Adipocyte (in vitro differentiated cells): ENCODE results near the gene PUS7.
A peak's percentile ranks its signal among the peaks of the same experiment; 100 is the strongest.
"Not testable (repeated sequence)": the region's sequence is repeated elsewhere in the genome, so short reads cannot be mapped to it uniquely, and the experiment has no call there.

ENCODE experiments used
- DNase-seq: peaks from one replicate; pipeline ENCODE4 v3.0.0-alpha.2; 2015; ENCODE audit warnings: low read depth
- H3K27me3 ChIP-seq: replicated peaks from 2 replicates; pipeline ENCODE4 v1.7.0; 2013; ENCODE audit warnings: mild to moderate bottlenecking, low read length, moderate library complexity; ENCODE audit not compliant: control insufficient read depth, insufficient read depth
- H3K36me3 ChIP-seq: 2 replicates; pipeline ENCODE4 v1.7.0; 2013; ENCODE audit warnings: low read length, mild to moderate bottlenecking, moderate library complexity; ENCODE audit not compliant: control insufficient read depth, insufficient read depth, severe bottlenecking
- H3K4me1 ChIP-seq: 2 replicates; pipeline ENCODE4 v1.7.0; 2013; ENCODE audit warnings: mild to moderate bottlenecking, low read length, moderate library complexity; ENCODE audit not compliant: control insufficient read depth, insufficient read depth
- H3K4me3 ChIP-seq: 2 replicates; pipeline ENCODE4 v1.7.0; 2013; ENCODE audit warnings: mild to moderate bottlenecking, low read length, moderate library complexity
- H3K9ac ChIP-seq: 2 replicates; pipeline ENCODE4 v1.7.0; 2013; ENCODE audit warnings: mild to moderate bottlenecking, low read length, moderate library complexity
- H3K9me3 ChIP-seq: 2 replicates; pipeline ENCODE4 v1.7.0; 2013; ENCODE audit warnings: mild to moderate bottlenecking, low read length, moderate library complexity; ENCODE audit not compliant: control insufficient read depth

PUS7 gene

GRCh38 chr7:105461518-105461917 lies 60.6 kb downstream of the PUS7 start:
- DNase-seq = peak; percentile 7
- Histone ChIP-seq H3K4me1 (no peaks in the 10 kb centered on the region), H3K36me3 (peaks cover 42% of the 10 kb centered on the region), H3K27me3 (no peaks in the 10 kb centered on the region), H3K9ac (no peak overlapping the region), H3K9me3 (no peaks in the 10 kb centered on the region), H3K4me3 (no peak overlapping the region)

GRCh38 chr7:105457619-105458225 lies 64.3 kb downstream of the PUS7 start:
- Histone ChIP-seq H3K9me3 (no peaks in the 10 kb centered on the region), H3K4me3 (no peak overlapping the region), H3K9ac (no peak overlapping the region), H3K27me3 (no peaks in the 10 kb centered on the region), H3K36me3 (peaks cover 39% of the 10 kb centered on the region), H3K4me1 (peaks cover 17% of the 10 kb centered on the region)
- DNase-seq = no peak

- Histone ChIP-seq H3K9me3 (no peaks in the 10 kb centered on the region), H3K9ac (peak overlapping the region; percentile 49), H3K4me1 (peaks cover 17% of the 10 kb centered on the region), H3K36me3 (peaks cover 25% of the 10 kb centered on the region), H3K27me3 (no peaks in the 10 kb centered on the region), H3K4me3 (peak overlapping the region; percentile 54)
- DNase-seq = peak; percentile 25
Measured at GRCh38 chr7:105454921-105455320, 67.2 kb downstream of the PUS7 start.

GRCh38 chr7:105454095-105454747 lies 67.8 kb downstream of the PUS7 start:
- peak; percentile 84 for DNase-seq
- Histone ChIP-seq H3K9me3 (no peaks in the 10 kb centered on the region), H3K9ac (peak overlapping the region; percentile 49), H3K27me3 (no peaks in the 10 kb centered on the region), H3K4me1 (peaks cover 17% of the 10 kb centered on the region), H3K4me3 (peak overlapping the region; percentile 54), H3K36me3 (peaks cover 25% of the 10 kb centered on the region)

GRCh38 chr7:105452085-105452484 lies 70.0 kb downstream of the PUS7 start:
- Histone ChIP-seq H3K4me1 (peaks cover 17% of the 10 kb centered on the region), H3K36me3 (peaks cover 11% of the 10 kb centered on the region), H3K9ac (no peak overlapping the region), H3K4me3 (no peak overlapping the region), H3K9me3 (no peaks in the 10 kb centered on the region), H3K27me3 (no peaks in the 10 kb centered on the region)
- DNase-seq = no peak

- peaks cover 17% of the 10 kb centered on the region for H3K4me1 ChIP-seq
- H3K36me3 ChIP-seq, H3K27me3 ChIP-seq, DNase-seq, H3K9me3 ChIP-seq, H3K9ac ChIP-seq, H3K4me3 ChIP-seq: not testable (repeated sequence)
Measured at GRCh38 chr7:105450870-105451269, 71.2 kb downstream of the PUS7 start.

GRCh38 chr7:105450177-105450861 lies 71.8 kb downstream of the PUS7 start:
- no peak for DNase-seq
- Histone ChIP-seq H3K4me1 (peaks cover 17% of the 10 kb centered on the region), H3K4me3 (no peak overlapping the region), H3K9me3 (no peaks in the 10 kb centered on the region), H3K27me3 (no peaks in the 10 kb centered on the region), H3K36me3 (no peaks in the 10 kb centered on the region), H3K9ac (no peak overlapping the region)

- Histone ChIP-seq H3K27me3 (no peaks in the 10 kb centered on the region), H3K9me3 (no peaks in the 10 kb centered on the region), H3K4me3 (no peak overlapping the region), H3K4me1 (no peaks in the 10 kb centered on the region), H3K36me3 (no peaks in the 10 kb centered on the region), H3K9ac (no peak overlapping the region)
- no peak for DNase-seq
Measured at GRCh38 chr7:105448181-105448580, 73.9 kb downstream of the PUS7 start.

GRCh38 chr7:105444342-105444987 lies 77.6 kb downstream of the PUS7 start:
- H3K4me3 ChIP-seq = no peak overlapping the region
- no peaks in the 10 kb centered on the region for H3K36me3 ChIP-seq
- H3K4me1 ChIP-seq = no peaks in the 10 kb centered on the region
- no peaks in the 10 kb centered on the region for H3K27me3 ChIP-seq
- H3K9ac ChIP-seq = no peak overlapping the region
- no peaks in the 10 kb centered on the region for H3K9me3 ChIP-seq
- DNase-seq = no peak

GRCh38 chr7:105442214-105442613 lies 79.9 kb downstream of the PUS7 start:
- H3K4me1 ChIP-seq, H3K36me3 ChIP-seq, H3K27me3 ChIP-seq, DNase-seq, H3K4me3 ChIP-seq, H3K9me3 ChIP-seq, H3K9ac ChIP-seq: not testable (repeated sequence)

- Histone ChIP-seq H3K4me3 (no peak overlapping the region), H3K9ac (no peak overlapping the region), H3K9me3 (no peaks in the 10 kb centered on the region), H3K27me3 (peaks cover 3% of the 10 kb centered on the region), H3K4me1 (peaks cover 5% of the 10 kb centered on the region), H3K36me3 (no peaks in the 10 kb centered on the region)
- peak; percentile 70 for DNase-seq
Measured at GRCh38 chr7:105439174-105439893, 82.7 kb downstream of the PUS7 start.
